HG02571 (cell line): ENCODE measurements around the gene MAGED1.
A peak's percentile ranks its signal among the peaks of the same experiment; 100 is the strongest.

Experiments used
- ATAC-seq: cut with Tn5 transposase; IDR thresholded peaks from one replicate; pipeline ENCODE4 v1.9.1; 2021; ENCODE audit warnings: mild to moderate bottlenecking, moderate library complexity; ENCODE audit not compliant: unreplicated experiment

The MAGED1 gene, protein sequence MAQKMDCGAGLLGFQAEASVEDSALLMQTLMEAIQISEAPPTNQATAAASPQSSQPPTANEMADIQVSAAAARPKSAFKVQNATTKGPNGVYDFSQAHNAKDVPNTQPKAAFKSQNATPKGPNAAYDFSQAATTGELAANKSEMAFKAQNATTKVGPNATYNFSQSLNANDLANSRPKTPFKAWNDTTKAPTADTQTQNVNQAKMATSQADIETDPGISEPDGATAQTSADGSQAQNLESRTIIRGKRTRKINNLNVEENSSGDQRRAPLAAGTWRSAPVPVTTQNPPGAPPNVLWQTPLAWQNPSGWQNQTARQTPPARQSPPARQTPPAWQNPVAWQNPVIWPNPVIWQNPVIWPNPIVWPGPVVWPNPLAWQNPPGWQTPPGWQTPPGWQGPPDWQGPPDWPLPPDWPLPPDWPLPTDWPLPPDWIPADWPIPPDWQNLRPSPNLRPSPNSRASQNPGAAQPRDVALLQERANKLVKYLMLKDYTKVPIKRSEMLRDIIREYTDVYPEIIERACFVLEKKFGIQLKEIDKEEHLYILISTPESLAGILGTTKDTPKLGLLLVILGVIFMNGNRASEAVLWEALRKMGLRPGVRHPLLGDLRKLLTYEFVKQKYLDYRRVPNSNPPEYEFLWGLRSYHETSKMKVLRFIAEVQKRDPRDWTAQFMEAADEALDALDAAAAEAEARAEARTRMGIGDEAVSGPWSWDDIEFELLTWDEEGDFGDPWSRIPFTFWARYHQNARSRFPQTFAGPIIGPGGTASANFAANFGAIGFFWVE

GRCh38 chrX:51892921-51893745, at the start of gene MAGED1:
Gene MAGED1 (plus strand): TSS chrX:51893623. CDS start chrX:51894305, 682 bp downstream.
- peak; percentile 57 for ATAC-seq

- ATAC-seq: no peak
These were observed 46.0 kb upstream of the MAGED1 start for GRCh38 chrX:51847463-51847862.

DNA sequence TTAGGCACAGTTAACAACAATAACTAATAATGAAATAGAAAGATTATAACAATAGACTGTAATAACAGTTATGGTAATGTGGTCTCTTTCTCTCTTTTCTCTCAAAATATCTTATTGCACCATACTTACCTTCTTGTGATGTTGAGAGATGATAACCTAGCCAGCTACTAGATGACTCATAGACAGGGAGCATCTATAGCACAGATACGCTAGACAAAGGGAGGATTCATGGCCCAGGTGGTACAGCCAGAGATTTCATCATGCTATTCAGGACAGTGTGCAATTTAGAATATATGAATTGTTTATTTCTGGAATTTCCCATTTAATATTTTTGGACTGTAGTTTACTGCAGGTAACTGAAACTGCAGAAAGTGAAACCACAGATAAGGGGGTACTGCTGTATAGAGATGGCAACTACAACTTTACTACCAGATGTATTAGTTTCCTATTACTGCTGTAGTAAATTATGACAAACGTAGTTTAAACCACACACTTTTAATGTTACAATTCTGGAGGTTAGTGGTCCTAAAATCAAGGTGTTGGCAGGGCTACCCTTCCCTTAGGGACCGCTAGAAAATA, 41.8 kb upstream of the MAGED1 start:
- peak; percentile 45 for ATAC-seq

- ATAC-seq: no peak
These were observed 41.3 kb upstream of the MAGED1 start for GRCh38 chrX:51852096-51852495.

- ATAC-seq: no peak
These were observed 40.8 kb upstream of the MAGED1 start for GRCh38 chrX:51852621-51853020.

DNA sequence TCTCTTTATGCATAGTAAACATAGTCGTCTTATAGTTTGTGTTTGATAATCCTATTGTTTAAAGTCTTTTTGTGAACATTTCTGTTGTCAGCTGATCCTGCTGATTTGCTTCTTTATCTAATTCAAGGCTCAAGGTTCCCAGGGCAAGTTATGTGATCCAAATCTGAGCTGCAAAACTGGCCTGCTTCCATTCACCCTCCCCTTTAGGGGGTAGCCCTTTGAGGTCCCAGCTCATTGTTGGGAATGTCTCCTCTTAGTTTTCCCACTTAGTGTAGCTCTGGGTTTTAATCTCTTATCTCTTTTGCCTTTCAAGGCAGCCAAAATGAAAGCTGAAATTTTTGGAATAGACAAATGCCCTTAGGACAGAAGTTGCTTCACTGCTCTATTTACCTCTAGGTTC, 40.2 kb upstream of the MAGED1 start:
- no peak for ATAC-seq

- no peak for ATAC-seq
These were observed 37.7 kb upstream of the MAGED1 start for GRCh38 chrX:51855698-51856097.

GRCh38 chrX:51857159-51857733, 36.2 kb upstream of the MAGED1 start:
- ATAC-seq: no peak

- no peak for ATAC-seq
These were observed 32.7 kb upstream of the MAGED1 start for GRCh38 chrX:51860679-51861078.

DNA sequence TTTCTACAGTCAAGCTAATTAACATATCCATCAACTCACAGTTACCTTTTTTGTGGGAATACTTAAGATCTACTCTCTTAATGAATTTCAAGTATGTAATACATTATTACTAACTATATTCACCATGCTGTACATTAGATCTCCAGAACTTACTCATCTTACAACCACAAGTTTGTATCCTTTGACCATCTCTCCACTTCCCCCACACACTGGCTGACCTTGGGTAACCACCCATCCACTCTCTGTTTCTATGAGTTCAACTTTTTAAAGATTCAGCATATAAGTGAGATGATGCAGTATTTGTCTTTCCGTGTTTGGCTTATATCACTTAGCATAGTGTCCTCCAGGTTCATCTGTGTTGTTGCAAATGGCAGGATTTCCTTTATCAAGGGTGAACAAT, 30.5 kb upstream of the MAGED1 start:
- no peak for ATAC-seq

GRCh38 chrX:51866210-51866609, 27.2 kb upstream of the MAGED1 start:
- ATAC-seq: no peak

DNA sequence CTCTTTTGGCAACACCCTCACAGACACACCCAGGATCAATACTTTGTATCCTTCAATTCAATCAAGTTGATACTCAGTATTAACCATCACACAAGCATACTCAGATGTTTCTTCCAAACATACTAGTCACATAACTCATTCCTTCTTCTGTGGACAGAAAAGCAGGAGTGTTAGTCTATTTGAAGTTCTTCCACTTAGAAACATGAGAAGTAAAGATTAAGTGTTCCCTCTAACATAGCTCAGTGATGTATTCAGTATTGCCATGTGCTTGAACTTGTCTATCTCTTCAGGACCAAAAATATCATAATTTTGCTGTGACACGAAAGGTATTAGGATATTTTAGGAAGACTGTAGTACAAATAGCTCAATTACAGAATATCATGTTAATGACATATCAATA, 25.8 kb upstream of the MAGED1 start:
- ATAC-seq: no peak

DNA sequence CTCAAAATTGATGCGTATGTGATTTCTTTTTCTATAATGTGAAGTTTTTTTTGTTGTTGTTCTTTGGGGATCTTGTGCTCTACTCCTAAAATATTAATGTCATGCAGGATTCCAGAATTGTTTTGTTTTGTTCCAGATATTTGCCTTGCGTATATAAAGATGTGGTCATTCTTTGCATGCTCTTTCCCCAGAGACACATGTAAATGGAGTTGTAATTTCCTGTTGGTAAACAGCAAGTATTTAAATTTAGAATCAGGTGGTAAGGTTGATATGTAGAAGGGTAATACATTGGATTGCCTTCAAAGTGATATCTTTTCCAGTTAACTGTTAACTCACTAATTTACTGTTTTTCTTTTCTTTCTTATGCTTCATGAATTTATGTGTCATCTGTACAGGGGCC, 23.1 kb upstream of the MAGED1 start:
- ATAC-seq: no peak

GRCh38 chrX:51874123-51874522, 19.3 kb upstream of the MAGED1 start:
- no peak for ATAC-seq

GRCh38 chrX:51876441-51876840, 17.0 kb upstream of the MAGED1 start:
- ATAC-seq: no peak

DNA sequence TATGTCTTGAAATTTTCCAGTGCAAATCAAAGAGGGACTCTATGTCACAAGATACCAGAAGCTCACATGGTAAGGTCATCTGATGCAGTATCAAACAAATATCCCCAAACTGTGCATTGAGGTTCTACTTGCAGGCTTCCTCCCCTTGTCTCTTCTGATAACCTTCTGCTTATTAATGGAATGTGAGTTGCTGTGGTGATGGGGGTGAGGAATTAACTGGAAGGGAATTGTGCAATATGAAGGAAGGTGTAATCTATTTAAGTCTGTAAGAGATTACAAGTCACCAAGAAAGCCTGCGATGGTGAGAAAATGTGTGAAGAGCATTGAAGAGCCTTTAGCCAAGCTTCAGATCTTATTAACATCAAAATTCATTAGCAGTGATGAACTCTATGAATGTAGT, 15.4 kb upstream of the MAGED1 start:
- ATAC-seq: no peak

DNA sequence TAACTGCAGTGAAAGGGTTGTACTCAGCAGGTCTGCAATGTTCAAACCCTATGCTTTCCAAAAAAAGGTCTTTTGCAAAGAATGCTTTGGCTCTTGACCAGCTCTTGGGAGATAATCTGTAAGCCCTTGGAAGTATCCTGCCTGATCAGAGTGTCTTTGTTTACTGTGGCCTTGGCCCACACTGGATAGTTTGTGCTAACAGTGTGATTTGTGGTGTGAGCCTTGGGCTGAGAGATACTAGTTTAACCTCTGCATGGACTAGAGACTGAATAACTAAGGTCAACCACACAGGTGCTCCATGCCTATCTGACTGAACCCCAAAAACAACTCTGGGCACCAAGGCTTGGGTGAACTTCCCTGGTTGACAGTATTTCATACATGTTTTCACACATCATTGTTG, 3.6 kb upstream of the MAGED1 start:
- ATAC-seq: no peak

DNA sequence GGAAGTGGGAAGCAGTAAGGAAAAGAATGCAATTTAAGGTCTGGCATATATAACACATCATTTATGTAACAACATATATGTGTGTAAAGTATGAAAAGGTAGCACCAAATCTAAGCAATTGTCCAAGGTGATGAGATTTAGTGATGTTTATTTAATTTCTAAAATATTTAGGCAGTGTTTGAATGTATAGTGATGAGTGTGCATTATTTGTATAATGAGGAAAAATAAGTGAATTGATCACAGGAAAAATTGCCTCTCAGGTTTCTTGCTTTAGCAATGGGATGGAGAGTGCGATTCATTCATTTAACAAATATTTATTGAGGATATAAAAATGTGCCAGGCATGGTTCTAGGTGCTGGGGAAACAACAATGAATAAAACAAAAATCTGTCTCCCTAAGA, 2.2 kb upstream of the MAGED1 start:
- no peak for ATAC-seq

DNA sequence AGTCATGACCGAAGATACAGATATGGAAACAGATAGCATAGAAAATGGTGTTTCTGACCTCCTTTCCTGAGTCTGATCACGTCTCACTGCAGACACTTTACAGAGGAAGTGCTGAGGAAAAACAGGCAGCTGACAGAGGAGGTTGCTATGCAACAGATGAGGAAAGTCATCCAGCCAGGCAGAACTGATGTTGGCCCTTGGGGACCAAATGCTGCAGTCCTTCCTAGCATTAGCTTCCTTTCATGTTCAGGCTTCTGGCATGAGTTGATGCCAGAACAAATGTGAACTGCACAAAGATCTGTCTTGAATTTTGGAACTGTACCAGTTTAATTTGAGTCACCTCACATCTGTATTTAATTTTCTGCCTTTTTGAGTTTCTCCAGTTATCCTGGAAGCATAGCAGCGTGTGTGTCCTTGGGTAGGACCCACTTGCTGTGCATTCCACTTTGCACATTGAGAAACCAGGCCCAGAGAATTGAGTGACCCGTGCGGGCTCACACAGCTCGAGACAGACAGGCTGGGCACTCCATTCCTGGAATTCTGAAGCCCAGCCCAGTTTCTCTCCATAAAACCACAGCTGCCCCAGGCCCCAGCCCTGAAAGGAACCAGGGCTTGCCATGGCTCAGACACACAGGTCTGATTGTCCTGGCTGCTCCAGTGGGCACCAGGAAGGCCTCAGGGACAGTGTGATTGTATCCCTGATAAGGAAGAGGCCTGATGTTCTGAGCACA, 1.4 kb upstream of the MAGED1 start:
- no peak for ATAC-seq
